SK-N-SH (cell line): ENCODE measurements around the gene ZNF202. TPM values are rescaled to one million over a fixed set of nuclear protein-coding genes. Genes with fewer than 3 reads are reported as not detected.

ENCODE experiments used
- CTCF ChIA-PET: fragments of 300-600, 350-600 bp; formaldehyde crosslinking; extraction: SDS; loops from one replicate; lab custom pipeline; 2021; lab: Yijun Ruan, JAX
- POLR2A ChIA-PET: fragments of 350-600 bp; sonication (Branson Sonifier 250); formaldehyde crosslinking; extraction: SDS; loops from one replicate; lab custom pipeline; 2020; ENCODE audit warnings: antibody characterized with exemption, inconsistent platforms; lab: Yijun Ruan, JAX
- DNase-seq: peaks from one replicate; pipeline ENCODE4 v3.0.0; 2012
- H2AFZ ChIP-seq: fragments of 200-600 bp; sonication (generic); 2 replicates; pipeline ENCODE4 v1.8.1; 2016; ENCODE audit warnings: antibody characterized with exemption, mild to moderate bottlenecking, low read depth
- H3F3A ChIP-seq: fragments of 200-600 bp; sonication (generic); replicated peaks from 2 replicates; pipeline ENCODE3; 2016; ENCODE audit warnings: antibody characterized with exemption, mild to moderate bottlenecking; ENCODE audit not compliant: insufficient read depth
- H3K27ac ChIP-seq, 2 experiments: fragments of 200-500 bp in 1 of 2; fragments of 200-600 bp in 1 of 2; sonication (Bioruptor generic) in 1 of 2; sonication (generic), shearing (Covaris generic) in 1 of 2; 2 replicates each; pipeline versions ENCODE4 v1.5.1 to v1.6.1; 2014 to 2016; ENCODE audit warnings: low read depth in 2 of 2, inconsistent platforms in 1 of 2, low read length in 1 of 2, mild to moderate bottlenecking in 1 of 2, mixed read lengths in 1 of 2
- H3K27me3 ChIP-seq: fragments of 200-600 bp; sonication (generic), shearing (Covaris generic); 2 replicates; pipeline ENCODE4 v1.6.1; 2016; ENCODE audit warnings: mixed run types; ENCODE audit not compliant: insufficient read depth
- H3K36me3 ChIP-seq, 2 experiments: fragments of 200-500 bp in 1 of 2; fragments of 200-600 bp in 1 of 2; sonication (Bioruptor generic) in 1 of 2; sonication (generic) in 1 of 2; replicated peaks in 1 of 2; 2 replicates each; pipeline versions ENCODE3 to v1.5.1; 2014 to 2016; ENCODE audit warnings: low read length in 1 of 2, mild to moderate bottlenecking in 1 of 2; ENCODE audit not compliant: insufficient read depth in 2 of 2, control insufficient read depth in 1 of 2
- H3K4me1 ChIP-seq, 2 experiments: fragments of 200-500 bp in 1 of 2; fragments of 200-600 bp in 1 of 2; sonication (Bioruptor generic) in 1 of 2; sonication (generic), shearing (Covaris generic) in 1 of 2; 2 replicates each; pipeline versions ENCODE4 v1.5.1 to v1.6.1; 2014 to 2016; ENCODE audit warnings: low read depth in 1 of 2, low read length in 1 of 2, mixed run types in 1 of 2; ENCODE audit not compliant: insufficient read depth in 2 of 2, control insufficient read depth in 1 of 2
- H3K4me2 ChIP-seq: fragments of 200-600 bp; sonication (generic), shearing (Covaris generic); 2 replicates; pipeline ENCODE4 v1.6.1; 2017; ENCODE audit warnings: mixed run types
- H3K4me3 ChIP-seq, 2 experiments: fragments of 200-500 bp in 1 of 2; fragments of 200-600 bp in 1 of 2; sonication (Bioruptor generic) in 1 of 2; sonication (generic), shearing (Covaris generic) in 1 of 2; 2 replicates each; pipeline versions ENCODE4 v1.5.1 to v1.8.1; 2014 to 2016; ENCODE audit warnings: low read depth in 2 of 2, inconsistent platforms in 1 of 2, low read length in 1 of 2, mild to moderate bottlenecking in 1 of 2, mixed read lengths in 1 of 2, moderate library complexity in 1 of 2
- H3K79me2 ChIP-seq: fragments of 200-600 bp; sonication (generic); 2 replicates; pipeline ENCODE4 v1.8.1; 2017; ENCODE audit warnings: mild to moderate bottlenecking; ENCODE audit not compliant: insufficient read depth
- H3K9ac ChIP-seq: fragments of 200-600 bp; sonication (generic); 2 replicates; pipeline ENCODE4 v1.6.1; 2017; ENCODE audit warnings: mixed run types
- H3K9me2 ChIP-seq: fragments of 200-600 bp; sonication (generic); 2 replicates; pipeline ENCODE4 v1.6.1; 2017; ENCODE audit warnings: mixed run types
- H3K9me3 ChIP-seq: fragments of 200-600 bp; sonication (generic); 2 replicates; pipeline ENCODE4 v1.6.1; 2017; ENCODE audit warnings: mixed run types, mild to moderate bottlenecking, moderate library complexity
- H4K20me1 ChIP-seq: fragments of 200-600 bp; sonication (generic); 2 replicates; pipeline ENCODE4 v1.6.1; 2017; ENCODE audit warnings: mild to moderate bottlenecking, mixed run types; ENCODE audit not compliant: insufficient read depth
- CHD2 ChIP-seq: fragments of 150-350 bp; IDR thresholded peaks from 2 replicates; pipeline ENCODE4 v1.6.1; 2018; ENCODE audit warnings: low read length; ENCODE audit not compliant: partially characterized antibody
- CTCF ChIP-seq: fragments of 200-600 bp; sonication (generic); IDR thresholded peaks from 2 replicates; pipeline ENCODE4 v1.6.1; 2017; ENCODE audit warnings: antibody characterized with exemption, mild to moderate bottlenecking, moderate library complexity
- EP300 ChIP-seq, 2 experiments: IDR thresholded peaks; 2 replicates each; pipeline versions ENCODE4 v1.4.0 to v1.6.1; 2012; ENCODE audit warnings: borderline replicate concordance in 1 of 2, low read depth in 1 of 2, low read length in 1 of 2
- EZH2phosphoT487 ChIP-seq: fragments of 200-600 bp; sonication (generic); IDR thresholded peaks from 2 replicates; pipeline ENCODE4 v1.6.1; 2017; ENCODE audit warnings: low read depth, mixed run types, mild to moderate bottlenecking, antibody characterized with exemption, moderate library complexity, borderline replicate concordance
- FOSL2 ChIP-seq: IDR thresholded peaks from 2 replicates; pipeline ENCODE4 v1.4.0; 2012; ENCODE audit warnings: low read depth, mild to moderate bottlenecking, moderate library complexity, borderline replicate concordance
- FOXM1 ChIP-seq: IDR thresholded peaks from 2 replicates; pipeline ENCODE4 v1.4.0; 2012; ENCODE audit warnings: low read depth, mild to moderate bottlenecking
- GABPA ChIP-seq: IDR thresholded peaks from 2 replicates; pipeline ENCODE4 v1.4.0; 2012; ENCODE audit warnings: low read depth, mild to moderate bottlenecking
- GATA2 ChIP-seq: sonication (generic); formaldehyde crosslinking; IDR thresholded peaks from 2 replicates; pipeline ENCODE4 v1.5.0; 2020; ENCODE audit warnings: mild to moderate bottlenecking, missing genetic modification reagents
- IRF3 ChIP-seq: fragments of 150-350 bp; IDR thresholded peaks from 2 replicates; pipeline ENCODE4 v1.6.1; 2016; ENCODE audit warnings: mild to moderate bottlenecking, low read depth, low read length
- JUND ChIP-seq: IDR thresholded peaks from 2 replicates; pipeline ENCODE4 v1.4.0; 2012
- MXI1 ChIP-seq: IDR thresholded peaks from 2 replicates; pipeline ENCODE4 v1.6.1; 2012; ENCODE audit warnings: mild to moderate bottlenecking, low read depth, low read length, improper control_type of control experiment
- NFIC ChIP-seq: IDR thresholded peaks from 2 replicates; pipeline ENCODE4 v1.4.0; 2012; ENCODE audit warnings: borderline replicate concordance
- NRF1 ChIP-seq: IDR thresholded peaks from 2 replicates; pipeline ENCODE4 v1.6.1; 2012; ENCODE audit warnings: low read depth, mild to moderate bottlenecking, low read length
- RAD21 ChIP-seq: IDR thresholded peaks from 2 replicates; pipeline ENCODE4 v1.6.1; 2012; ENCODE audit warnings: mild to moderate bottlenecking, low read length
- TAF1 ChIP-seq: IDR thresholded peaks from 2 replicates; pipeline ENCODE4 v1.6.1; 2012; ENCODE audit warnings: low read depth, mild to moderate bottlenecking, low read length, moderate library complexity, borderline replicate concordance
- TEAD4 ChIP-seq: IDR thresholded peaks from 2 replicates; pipeline ENCODE4 v1.4.0; 2012; ENCODE audit warnings: mild to moderate bottlenecking, borderline replicate concordance; ENCODE audit not compliant: insufficient read depth
- WGBS: methylation state at CpG from one replicate; pipeline ENCODE4 v1.1.6; 2017; ENCODE audit warnings: low lambda C conversion rate; 5-methylcytosine and 5-hydroxymethylcytosine counted together
- polyA plus RNA-seq, 3 experiments: library from polyadenylated mRNA; depleted of rRNA; stranded (reverse); fragments of >200 nt; gene quantifications; 2 replicates each; pipeline ENCODE4 v1.2.3, GENCODE V29; 2012
- TF ChIP-seq, protein P1 (sequence below): fragments of 150-350 bp; IDR thresholded peaks from 2 replicates; pipeline ENCODE4 v1.6.1; 2017; ENCODE audit warnings: antibody characterized with exemption, low read length, low read depth, borderline replicate concordance
- TF ChIP-seq, protein P2 (sequence below): IDR thresholded peaks from 2 replicates; pipeline ENCODE4; 2012

The ZNF202 gene
- polyA plus RNA-seq, 1 of the 3 experiments (the other 2 are of a cell fraction): 11.3 TPM

DNA sequence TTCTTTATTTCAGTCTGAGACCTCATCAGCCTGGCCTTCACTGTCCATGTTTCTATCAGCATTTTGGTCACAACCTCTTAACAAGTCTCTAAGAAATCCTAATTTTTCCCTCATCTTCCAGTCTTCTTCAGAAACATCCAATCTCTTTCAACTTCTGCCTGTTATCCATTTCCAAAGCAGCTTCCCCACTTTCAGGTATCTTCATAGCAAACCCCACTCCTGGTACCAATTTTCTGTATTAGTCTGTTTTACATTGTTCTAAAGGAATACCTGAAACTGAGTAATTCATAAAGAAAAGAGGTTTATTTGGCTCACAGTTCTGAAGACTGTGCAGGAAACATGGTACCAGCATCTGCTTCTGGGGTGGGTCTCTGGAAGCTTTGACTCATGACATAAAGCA, 21.0 kb upstream of the ZNF202 start:
- Histone ChIP-seq H3K27me3 (peaks cover 4% of the 10 kb centered on the region; the same call in 1 of the 2 replicates), H3K79me2 (no peaks in the 10 kb centered on the region)

DNA sequence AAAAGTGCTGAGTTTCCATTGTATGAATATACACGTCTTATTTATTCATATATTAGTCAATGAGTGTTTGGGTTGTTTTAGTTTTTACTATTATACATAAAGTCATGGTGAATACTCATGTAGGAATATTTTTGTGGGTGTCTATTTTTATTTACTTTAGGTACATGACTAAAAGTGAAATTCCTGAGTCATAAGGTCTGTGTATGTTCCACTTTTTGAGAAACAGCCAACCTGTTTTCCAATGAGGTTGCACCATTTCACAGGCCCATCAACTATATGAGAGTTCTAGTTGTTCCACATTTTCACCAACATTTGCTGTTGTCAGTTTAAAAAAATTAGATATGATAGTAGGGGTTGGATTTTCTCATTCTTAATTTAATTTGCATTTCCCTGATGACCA, 19.4 kb upstream of the ZNF202 start:
- no peak for DNase-seq
- Histone ChIP-seq H3F3A (no peaks in the 10 kb centered on the region), H2AFZ (no peak overlapping the region), H3K36me3 (no peaks in the 10 kb centered on the region), H3K9me3 (no peaks in the 10 kb centered on the region), H4K20me1 (no peaks in the 10 kb centered on the region), H3K79me2 (no peaks in the 10 kb centered on the region), H3K4me2 (no peak overlapping the region)
- WGBS: 4% methylated on average over 1 of the region's 1 CpG
- TF ChIP-seq GABPA (no peak), IRF3 (no peak), NFIC (no peak), FOXM1 (no peak)
- TF ChIP-seq, all 33 proteins: peak for 0
- POLR2A ChIA-PET: no interaction called here
- CTCF ChIA-PET: interaction anchor here (0.6 kb wide), 1 partner anchor 19 kb away, joined by 3 read pairs; the partner anchor contains the start of gene ZNF202
- H3K4me1 ChIP-seq: no peaks in the 10 kb centered on the region
- no peak overlapping the region for H3K4me3 ChIP-seq
- H3K27me3 ChIP-seq: peaks cover 15% of the 10 kb centered on the region; the same call in 1 of the 2 replicates
- H3K27ac ChIP-seq: no peak overlapping the region
- no peaks in the 10 kb centered on the region for H3K9me2 ChIP-seq
- no peak overlapping the region for H3K9ac ChIP-seq

More for the DNA sequence above, 21.0 kb upstream of the ZNF202 start:
- no peak overlapping the region for H3K27ac ChIP-seq
- CTCF ChIA-PET: no interaction called here
- no peak overlapping the region for H3K9ac ChIP-seq
- H3K9me3 ChIP-seq: no peaks in the 10 kb centered on the region
- POLR2A ChIA-PET: no interaction called here
- no peaks in the 10 kb centered on the region for H4K20me1 ChIP-seq
- TF ChIP-seq RAD21: no peak
- TF ChIP-seq CHD2: no peak
- TF ChIP-seq, protein P1, sequence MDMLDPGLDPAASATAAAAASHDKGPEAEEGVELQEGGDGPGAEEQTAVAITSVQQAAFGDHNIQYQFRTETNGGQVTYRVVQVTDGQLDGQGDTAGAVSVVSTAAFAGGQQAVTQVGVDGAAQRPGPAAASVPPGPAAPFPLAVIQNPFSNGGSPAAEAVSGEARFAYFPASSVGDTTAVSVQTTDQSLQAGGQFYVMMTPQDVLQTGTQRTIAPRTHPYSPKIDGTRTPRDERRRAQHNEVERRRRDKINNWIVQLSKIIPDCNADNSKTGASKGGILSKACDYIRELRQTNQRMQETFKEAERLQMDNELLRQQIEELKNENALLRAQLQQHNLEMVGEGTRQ: no peak
- TF ChIP-seq EZH2phosphoT487: no peak
- no peak for TF ChIP-seq TAF1
- no peak for TF ChIP-seq JUND
- no peak for TF ChIP-seq MXI1
- no peak for TF ChIP-seq TEAD4
- TF ChIP-seq, protein P2, sequence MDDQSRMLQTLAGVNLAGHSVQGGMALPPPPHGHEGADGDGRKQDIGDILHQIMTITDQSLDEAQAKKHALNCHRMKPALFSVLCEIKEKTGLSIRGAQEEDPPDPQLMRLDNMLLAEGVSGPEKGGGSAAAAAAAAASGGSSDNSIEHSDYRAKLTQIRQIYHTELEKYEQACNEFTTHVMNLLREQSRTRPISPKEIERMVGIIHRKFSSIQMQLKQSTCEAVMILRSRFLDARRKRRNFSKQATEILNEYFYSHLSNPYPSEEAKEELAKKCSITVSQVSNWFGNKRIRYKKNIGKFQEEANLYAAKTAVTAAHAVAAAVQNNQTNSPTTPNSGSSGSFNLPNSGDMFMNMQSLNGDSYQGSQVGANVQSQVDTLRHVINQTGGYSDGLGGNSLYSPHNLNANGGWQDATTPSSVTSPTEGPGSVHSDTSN: no peak
- no peak for TF ChIP-seq GATA2
- no peak for TF ChIP-seq CTCF
- TF ChIP-seq NRF1: no peak
- TF ChIP-seq FOXM1: no peak
- TF ChIP-seq FOSL2: no peak
- no peak for TF ChIP-seq EP300 (IDR thresholded peaks at IDR 0.05; ENCODE audit: borderline replicate concordance in 1 of 2, low read depth in 1 of 2, low read length in 1 of 2)
- no peak overlapping the region for H3K4me3 ChIP-seq
- no peaks in the 10 kb centered on the region for H3F3A ChIP-seq
- H3K4me2 ChIP-seq: no peak overlapping the region
- no peaks in the 10 kb centered on the region for H3K36me3 ChIP-seq
- no peak for DNase-seq
- no peak overlapping the region for H2AFZ ChIP-seq
- H3K9me2 ChIP-seq: no peaks in the 10 kb centered on the region
- no peaks in the 10 kb centered on the region for H3K4me1 ChIP-seq
